Activated naive CD8-positive, alpha-beta T cell treated with anti-CD3 and anti-CD28 coated beads, Interleukin-2, amount 50 U/mL, for 24 hours (primary cell): ENCODE data around the gene MSMO1.

ENCODE experiments used
- ATAC-seq: fragments of 150-1000 bp; cut with Tn5 transposase; one replicate; pipeline ENCODE4 v1.10.0; 2021
- DNase-seq: peaks from one replicate; pipeline ENCODE4 v3.0.0; 2021
- H3K27ac Mint-ChIP-seq: one replicate; pipeline ENCODE4 v1.8.0; 2021; ENCODE audit warnings: mild to moderate bottlenecking, mixed read lengths
- H3K27me3 Mint-ChIP-seq: one replicate; pipeline ENCODE4 v1.8.0; 2021; ENCODE audit warnings: mixed read lengths
- H3K36me3 Mint-ChIP-seq: one replicate; pipeline ENCODE4 v1.8.0; 2021; ENCODE audit warnings: low read depth, mixed read lengths
- H3K4me1 Mint-ChIP-seq: one replicate; pipeline ENCODE4 v1.8.0; 2021; ENCODE audit warnings: mixed read lengths
- H3K4me3 Mint-ChIP-seq: one replicate; pipeline ENCODE4 v1.8.0; 2021; ENCODE audit warnings: mild to moderate bottlenecking, moderate library complexity, mixed read lengths
- H3K9me3 Mint-ChIP-seq: one replicate; pipeline ENCODE4 v1.8.0; 2021; ENCODE audit warnings: mixed read lengths

The MSMO1 gene

DNA sequence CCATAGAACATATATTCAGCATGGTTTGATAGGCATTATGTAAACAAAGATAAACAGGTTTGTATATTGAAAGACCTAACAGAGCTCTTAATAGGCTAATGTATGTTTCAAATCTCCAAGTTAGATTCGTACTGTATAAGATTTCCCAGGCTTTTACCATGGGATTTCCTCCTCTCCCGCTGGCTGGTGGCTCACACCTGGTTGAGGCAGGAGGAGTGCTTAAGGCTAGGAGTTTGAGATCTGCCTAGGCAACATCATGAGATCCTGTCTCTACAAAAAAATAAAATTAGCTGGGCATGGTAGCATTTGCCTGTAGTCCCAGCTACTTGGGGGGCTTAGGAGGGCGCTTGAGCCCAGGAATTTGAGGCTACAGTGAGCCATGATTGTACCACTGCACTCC, 56.7 kb downstream of the MSMO1 start:
- Mint-ChIP-seq H3K27ac (no peak overlapping the region), H3K4me1 (no peaks in the 10 kb centered on the region), H3K27me3 (peaks cover 34% of the 10 kb centered on the region), H3K9me3 (no peaks in the 10 kb centered on the region), H3K36me3 (no peaks in the 10 kb centered on the region), H3K4me3 (no peak overlapping the region)
- no peak for ATAC-seq
- no peak for DNase-seq

DNA sequence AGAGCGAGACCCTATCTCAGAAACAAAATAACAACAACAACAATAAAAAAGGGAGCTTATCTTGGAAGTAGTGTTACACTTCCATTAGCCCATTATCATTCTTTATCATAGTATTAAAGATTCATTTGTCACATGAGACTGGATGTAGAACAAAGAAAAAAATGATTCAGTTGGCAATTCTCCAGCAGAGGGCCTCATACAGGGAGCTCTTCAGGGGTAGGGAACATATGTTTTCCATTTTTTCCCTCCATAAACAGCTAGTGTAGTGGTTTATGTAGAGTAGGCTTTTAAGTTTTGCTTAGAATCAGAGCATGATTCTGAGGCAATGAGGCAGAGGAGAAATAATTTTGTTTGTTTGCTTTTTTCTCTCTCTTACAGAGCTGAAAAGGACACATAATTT, 57.1 kb downstream of the MSMO1 start:
- ATAC-seq (no peak), DNase-seq (no peak)
- H3K9me3 Mint-ChIP-seq, result no peaks in the 10 kb centered on the region
- no peak overlapping the region for H3K27ac Mint-ChIP-seq
- H3K36me3 Mint-ChIP-seq, result no peaks in the 10 kb centered on the region
- no peaks in the 10 kb centered on the region for H3K4me1 Mint-ChIP-seq
- peaks cover 34% of the 10 kb centered on the region for H3K27me3 Mint-ChIP-seq
- H3K4me3 Mint-ChIP-seq, result no peak overlapping the region

DNA sequence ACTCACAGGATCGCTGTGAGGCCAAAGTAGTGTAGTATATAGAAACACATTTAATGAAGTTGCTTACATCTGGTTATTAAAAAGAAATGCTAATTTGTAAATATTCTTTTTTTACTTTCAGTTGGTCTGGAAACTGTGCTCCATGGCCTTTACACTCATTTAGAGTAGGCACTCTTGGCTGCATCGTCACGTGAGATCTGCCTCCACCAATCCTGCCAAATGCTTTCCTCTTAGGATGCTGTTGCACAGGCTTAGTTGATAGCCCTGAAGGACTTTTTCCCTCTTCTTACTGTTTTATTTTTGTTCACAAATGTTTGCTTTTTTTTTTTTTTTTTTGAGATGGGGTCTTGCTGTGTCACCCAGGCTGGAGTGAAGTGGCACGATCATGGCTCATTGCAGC, 57.7 kb downstream of the MSMO1 start:
- H3K36me3 Mint-ChIP-seq, result no peaks in the 10 kb centered on the region
- peaks cover 32% of the 10 kb centered on the region for H3K27me3 Mint-ChIP-seq
- no peak overlapping the region for H3K4me3 Mint-ChIP-seq
- no peak overlapping the region for H3K27ac Mint-ChIP-seq
- no peaks in the 10 kb centered on the region for H3K9me3 Mint-ChIP-seq
- DNase-seq (no peak), ATAC-seq (no peak)
- no peaks in the 10 kb centered on the region for H3K4me1 Mint-ChIP-seq

- H3K36me3 Mint-ChIP-seq, result no peaks in the 10 kb centered on the region
- H3K27ac Mint-ChIP-seq, result no peak overlapping the region
- H3K4me3 Mint-ChIP-seq, result no peak overlapping the region
- ATAC-seq (no peak), DNase-seq (no peak)
- peaks cover 24% of the 10 kb centered on the region for H3K27me3 Mint-ChIP-seq
- H3K4me1 Mint-ChIP-seq, result no peaks in the 10 kb centered on the region
- no peaks in the 10 kb centered on the region for H3K9me3 Mint-ChIP-seq
Measured at GRCh38 chr4:165386328-165386727, 58.9 kb downstream of the MSMO1 start.

- DNase-seq (no peak), ATAC-seq (no peak)
- no peaks in the 10 kb centered on the region for H3K36me3 Mint-ChIP-seq
- no peak overlapping the region for H3K27ac Mint-ChIP-seq
- H3K27me3 Mint-ChIP-seq, result peaks cover 12% of the 10 kb centered on the region
- H3K4me3 Mint-ChIP-seq, result no peak overlapping the region
- H3K9me3 Mint-ChIP-seq, result no peaks in the 10 kb centered on the region
- H3K4me1 Mint-ChIP-seq, result no peaks in the 10 kb centered on the region
Measured at GRCh38 chr4:165388756-165389155, 61.3 kb downstream of the MSMO1 start.
